ENCODE measurements around the gene IGFLR1. TPM values are rescaled to one million over a fixed set of nuclear protein-coding genes. Genes with fewer than 3 reads are reported as not detected.

The IGFLR1 gene
- total and polyA plus RNA-seq, 9 of the 15 experiments (the other 6 are each of a cell fraction or from before 2014, with no cell fraction given) = 1.0 to 14.3 (median 4.6) TPM

DNA sequence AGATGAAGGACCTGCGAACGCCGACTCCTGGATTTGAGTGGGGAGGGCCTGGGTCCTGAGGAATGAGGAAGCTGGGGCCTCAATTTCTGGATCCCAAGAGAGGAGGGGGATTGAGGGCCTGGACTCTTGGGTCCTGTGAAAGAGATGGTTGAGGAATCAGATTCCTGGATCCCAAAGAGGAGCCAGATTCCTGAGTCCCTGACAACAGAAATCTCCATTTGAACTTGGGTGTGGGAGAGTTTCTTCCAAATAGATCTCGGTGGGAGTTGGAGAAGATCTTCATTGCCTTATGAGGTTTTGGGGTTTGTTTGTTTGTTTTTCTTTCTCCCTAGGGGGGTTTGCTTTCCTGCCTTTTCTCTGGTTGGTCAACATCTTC is 3.8 kb upstream of the IGFLR1 start:
- Histone ChIP-seq H3K4me2 (ENCODE audit: insufficient read depth, low read length) (peak overlapping the region; percentile 95), H3K9me1 (ENCODE audit: control insufficient read depth, insufficient read depth, low read length) (no peaks in the 10 kb centered on the region), H3K9me3 (replicated peaks; ENCODE audit: control insufficient read depth, insufficient read depth, low read depth, low read length) (no peaks in the 10 kb centered on the region), H4K20me1 (replicated peaks; ENCODE audit: control insufficient read depth, insufficient read depth, low read length) (no peaks in the 10 kb centered on the region), H3K79me2 (ENCODE audit: control insufficient read depth, insufficient read depth, low read length) (peaks cover 16% of the 10 kb centered on the region), H3K27me3 (ENCODE audit: control insufficient read depth in 2 of 2, insufficient read depth in 2 of 2, low read length in 2 of 2) (no peaks in the 10 kb centered on the region), H3K36me3 (ENCODE audit: control insufficient read depth, insufficient read depth, low read length) (peaks cover 19% of the 10 kb centered on the region; the same call in 1 of the 3 replicates), H3K4me1 (replicated peaks in 1 of 2; ENCODE audit: control insufficient read depth in 2 of 2, insufficient read depth in 2 of 2, low read length in 2 of 2) (peaks cover 27 to 42% of the 10 kb centered on the region in 2 experiments; a peak in 4 of 5 replicates), H3K9ac (ENCODE audit: insufficient read depth in 1 of 2, low read depth in 2 of 2, low read length in 2 of 2) (peak overlapping the region; percentile 92 to 94), H2AFZ (ENCODE audit: low read depth, low read length) (no peak overlapping the region), H3K4me3 (peak overlapping the region; percentile 92), H3K27ac (ENCODE audit: extremely low read depth, low read depth, low read length) (peak overlapping the region; percentile 62)
- ATAC-seq = no peak
- in situ Hi-C loops (cut with MboI) = no loop called here
- ChIA-PET CTCF (ENCODE audit: low intra/inter-chr PET ratio) (no interaction called here), POLR2A (interaction anchor here (0.8 to 1.9 kb wide), 3 partner anchors 8 to 74 kb away, joined by 4 to 7 read pairs (median 5); no protein-coding TSS in a partner anchor)
- intact Hi-C loops (cut with micrococcal nuclease) = loop anchor here (10.0 kb wide), 1 partner anchor 101 kb away; the partner anchor contains the start of genes COX6B1 and ETV2
- FAIRE-seq = no peak
- WGBS (ENCODE audit: insufficient coverage, low coverage, missing lambda C conversion rate) = 3% methylated on average over 4 of the region's 4 CpGs
- DNase-seq (ENCODE audit: extremely low read depth in 1 of 4, low spot score in 3 of 4) = no peak
- BruUV-seq (replicated peaks) = no TSS peak
- TF ChIP-seq BDP1 (IDR thresholded peaks at IDR 0.05; ENCODE audit: insufficient read depth, insufficient read length) = no peak
- TF ChIP-seq RBM17 (IDR thresholded peaks at IDR 0.05; ENCODE audit: borderline replicate concordance, low read depth, low read length) = no peak
- TF ChIP-seq NFATC3 (IDR thresholded peaks at IDR 0.05) = no peak
- TF ChIP-seq GABPB1 (CRISPR knock-in tag; IDR thresholded peaks at IDR 0.05) = no peak
- TF ChIP-seq MTA1 (IDR thresholded peaks at IDR 0.05; ENCODE audit: borderline replicate concordance) = no peak
- no peak for TF ChIP-seq SAP30 (IDR thresholded peaks at IDR 0.05; ENCODE audit: borderline replicate concordance, insufficient read depth, low read depth, low read length, poor library complexity, severe bottlenecking)
- TF ChIP-seq PPARD (CRISPR knock-in tag; IDR thresholded peaks at IDR 0.05) = no peak
- TF ChIP-seq SIN3B (IDR thresholded peaks at IDR 0.05; ENCODE audit: low read depth) = no peak
- no peak for TF ChIP-seq FOXP1 (CRISPR knock-in tag; IDR thresholded peaks at IDR 0.05)
- TF ChIP-seq ZBTB8A (IDR thresholded peaks at IDR 0.05; ENCODE audit: partially characterized antibody) = no peak
- no peak for TF ChIP-seq ZNF445 (CRISPR knock-in tag; IDR thresholded peaks at IDR 0.05; ENCODE audit: low read depth)
- TF ChIP-seq, protein P1, sequence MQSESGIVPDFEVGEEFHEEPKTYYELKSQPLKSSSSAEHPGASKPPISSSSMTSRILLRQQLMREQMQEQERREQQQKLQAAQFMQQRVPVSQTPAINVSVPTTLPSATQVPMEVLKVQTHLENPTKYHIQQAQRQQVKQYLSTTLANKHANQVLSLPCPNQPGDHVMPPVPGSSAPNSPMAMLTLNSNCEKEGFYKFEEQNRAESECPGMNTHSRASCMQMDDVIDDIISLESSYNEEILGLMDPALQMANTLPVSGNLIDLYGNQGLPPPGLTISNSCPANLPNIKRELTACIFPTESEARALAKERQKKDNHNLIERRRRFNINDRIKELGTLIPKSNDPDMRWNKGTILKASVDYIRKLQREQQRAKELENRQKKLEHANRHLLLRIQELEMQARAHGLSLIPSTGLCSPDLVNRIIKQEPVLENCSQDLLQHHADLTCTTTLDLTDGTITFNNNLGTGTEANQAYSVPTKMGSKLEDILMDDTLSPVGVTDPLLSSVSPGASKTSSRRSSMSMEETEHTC (IDR thresholded peaks at IDR 0.05) = no peak
- no peak for TF ChIP-seq RBFOX2 (IDR thresholded peaks at IDR 0.05; ENCODE audit: low read depth, low read length)
- TF ChIP-seq, protein P2, sequence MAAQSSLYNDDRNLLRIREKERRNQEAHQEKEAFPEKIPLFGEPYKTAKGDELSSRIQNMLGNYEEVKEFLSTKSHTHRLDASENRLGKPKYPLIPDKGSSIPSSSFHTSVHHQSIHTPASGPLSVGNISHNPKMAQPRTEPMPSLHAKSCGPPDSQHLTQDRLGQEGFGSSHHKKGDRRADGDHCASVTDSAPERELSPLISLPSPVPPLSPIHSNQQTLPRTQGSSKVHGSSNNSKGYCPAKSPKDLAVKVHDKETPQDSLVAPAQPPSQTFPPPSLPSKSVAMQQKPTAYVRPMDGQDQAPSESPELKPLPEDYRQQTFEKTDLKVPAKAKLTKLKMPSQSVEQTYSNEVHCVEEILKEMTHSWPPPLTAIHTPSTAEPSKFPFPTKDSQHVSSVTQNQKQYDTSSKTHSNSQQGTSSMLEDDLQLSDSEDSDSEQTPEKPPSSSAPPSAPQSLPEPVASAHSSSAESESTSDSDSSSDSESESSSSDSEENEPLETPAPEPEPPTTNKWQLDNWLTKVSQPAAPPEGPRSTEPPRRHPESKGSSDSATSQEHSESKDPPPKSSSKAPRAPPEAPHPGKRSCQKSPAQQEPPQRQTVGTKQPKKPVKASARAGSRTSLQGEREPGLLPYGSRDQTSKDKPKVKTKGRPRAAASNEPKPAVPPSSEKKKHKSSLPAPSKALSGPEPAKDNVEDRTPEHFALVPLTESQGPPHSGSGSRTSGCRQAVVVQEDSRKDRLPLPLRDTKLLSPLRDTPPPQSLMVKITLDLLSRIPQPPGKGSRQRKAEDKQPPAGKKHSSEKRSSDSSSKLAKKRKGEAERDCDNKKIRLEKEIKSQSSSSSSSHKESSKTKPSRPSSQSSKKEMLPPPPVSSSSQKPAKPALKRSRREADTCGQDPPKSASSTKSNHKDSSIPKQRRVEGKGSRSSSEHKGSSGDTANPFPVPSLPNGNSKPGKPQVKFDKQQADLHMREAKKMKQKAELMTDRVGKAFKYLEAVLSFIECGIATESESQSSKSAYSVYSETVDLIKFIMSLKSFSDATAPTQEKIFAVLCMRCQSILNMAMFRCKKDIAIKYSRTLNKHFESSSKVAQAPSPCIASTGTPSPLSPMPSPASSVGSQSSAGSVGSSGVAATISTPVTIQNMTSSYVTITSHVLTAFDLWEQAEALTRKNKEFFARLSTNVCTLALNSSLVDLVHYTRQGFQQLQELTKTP (IDR thresholded peaks at IDR 0.05; ENCODE audit: low read depth in 1 of 2, partially characterized antibody in 2 of 2) = no peak
- no peak for TF ChIP-seq SREBF1 (IDR thresholded peaks at IDR 0.05; ENCODE audit: borderline replicate concordance, low read depth, low read length)
